NCI-H345 treated with DMSO at 0.1 percent for 48 hours (cell line): ENCODE data around the gene ITGB7.
"Not testable (repeated sequence)": the region's sequence is repeated elsewhere in the genome, so short reads cannot be mapped to it uniquely, and the experiment has no call there.

Experiments
- DNase-seq: peaks from one replicate; lab custom pipeline; 2025; ENCODE audit not compliant: unreplicated experiment; lab: John Stamatoyannopoulos, UW

Gene ITGB7

GRCh38 chr12:53180931-53181645 lies 26.0 kb downstream of the ITGB7 start:
- DNase-seq: peak; percentile 57

GRCh38 chr12:53180220-53180930 lies 26.7 kb downstream of the ITGB7 start, which contains the start of the genes CSAD and ZNF740:
Gene CSAD, minus strand, starts transcription at chr12:53180925. Its CDS starts 7,455 bp downstream, at chr12:53173470.
Gene ZNF740, plus strand, starts transcription at chr12:53180722. Its CDS starts 1,262 bp downstream, at chr12:53181984.
- peak; percentile 91 for DNase-seq

- no peak for DNase-seq
These were observed 27.3 kb downstream of the ITGB7 start for GRCh38 chr12:53179687-53180219.

DNA sequence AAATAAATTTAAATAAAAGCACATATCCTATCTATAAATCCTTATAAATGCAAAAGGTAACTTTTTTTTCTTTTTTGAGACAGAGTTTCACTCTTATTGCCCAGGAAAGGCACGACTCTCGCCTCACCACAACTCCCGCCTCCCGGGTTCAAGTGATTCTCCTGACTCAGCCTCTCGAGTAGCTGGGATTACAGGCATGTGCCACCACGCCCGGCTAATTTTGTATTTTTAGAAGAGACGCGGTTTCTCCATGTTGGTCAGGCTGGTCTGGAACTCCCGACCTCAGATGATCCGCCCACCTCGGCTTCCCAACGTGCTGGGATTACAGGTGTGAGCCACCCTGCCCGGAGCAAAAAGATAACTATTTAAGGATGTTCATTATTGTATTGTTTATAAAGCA lies 28.2 kb downstream of the ITGB7 start:
- not testable (repeated sequence) for DNase-seq

- DNase-seq: not testable (repeated sequence)
These were observed 29.6 kb downstream of the ITGB7 start for GRCh38 chr12:53177447-53177846.

DNA sequence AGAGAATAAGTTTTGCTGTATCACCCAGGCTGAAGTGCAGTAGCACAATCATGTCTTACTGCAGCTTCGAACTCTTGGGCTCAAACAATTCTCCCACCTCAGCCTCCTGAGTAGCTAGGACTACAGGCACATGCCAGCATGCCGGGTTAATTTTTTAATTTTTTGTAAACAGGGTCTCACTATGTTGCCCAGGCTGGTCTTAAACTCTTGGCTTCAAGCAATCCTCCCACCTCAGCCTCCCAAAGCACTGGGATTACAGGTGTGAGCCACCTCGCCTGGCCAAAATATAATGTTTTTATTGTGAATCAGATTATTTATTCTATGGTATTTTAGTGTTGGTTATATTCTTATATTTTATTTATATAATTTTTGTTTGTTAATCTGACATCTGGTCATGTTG lies 30.3 kb downstream of the ITGB7 start:
- DNase-seq: no peak

DNA sequence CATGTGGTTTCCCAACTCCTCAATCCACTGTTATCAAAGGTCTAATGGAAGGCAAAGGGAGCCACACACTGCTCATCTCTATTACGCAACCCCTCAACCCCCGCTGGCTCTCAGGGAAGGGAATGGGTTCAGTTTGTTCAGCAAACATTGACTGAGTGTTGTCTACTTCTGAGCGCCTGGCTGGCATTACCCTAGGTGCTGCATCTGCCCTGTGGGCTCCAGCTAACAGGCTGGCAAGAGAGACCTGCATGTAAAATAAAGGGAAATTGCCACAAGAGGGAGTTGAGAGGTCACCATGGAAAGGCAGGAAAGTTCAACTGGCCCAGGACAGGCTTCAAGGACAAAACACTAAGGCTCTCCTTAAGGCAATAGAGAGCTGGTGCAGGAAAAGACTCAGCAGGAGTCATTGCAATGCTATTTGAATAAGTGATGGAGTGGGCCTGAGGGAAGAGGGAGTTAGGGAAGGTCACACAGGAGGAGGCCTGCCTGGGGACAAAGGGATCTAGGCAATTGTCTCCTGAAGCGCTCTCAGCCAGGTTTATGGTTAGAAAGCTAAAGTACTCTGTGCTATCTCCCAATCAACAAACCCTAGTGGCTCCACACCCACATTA lies 32.1 kb downstream of the ITGB7 start:
- DNase-seq: peak; percentile 95

DNA sequence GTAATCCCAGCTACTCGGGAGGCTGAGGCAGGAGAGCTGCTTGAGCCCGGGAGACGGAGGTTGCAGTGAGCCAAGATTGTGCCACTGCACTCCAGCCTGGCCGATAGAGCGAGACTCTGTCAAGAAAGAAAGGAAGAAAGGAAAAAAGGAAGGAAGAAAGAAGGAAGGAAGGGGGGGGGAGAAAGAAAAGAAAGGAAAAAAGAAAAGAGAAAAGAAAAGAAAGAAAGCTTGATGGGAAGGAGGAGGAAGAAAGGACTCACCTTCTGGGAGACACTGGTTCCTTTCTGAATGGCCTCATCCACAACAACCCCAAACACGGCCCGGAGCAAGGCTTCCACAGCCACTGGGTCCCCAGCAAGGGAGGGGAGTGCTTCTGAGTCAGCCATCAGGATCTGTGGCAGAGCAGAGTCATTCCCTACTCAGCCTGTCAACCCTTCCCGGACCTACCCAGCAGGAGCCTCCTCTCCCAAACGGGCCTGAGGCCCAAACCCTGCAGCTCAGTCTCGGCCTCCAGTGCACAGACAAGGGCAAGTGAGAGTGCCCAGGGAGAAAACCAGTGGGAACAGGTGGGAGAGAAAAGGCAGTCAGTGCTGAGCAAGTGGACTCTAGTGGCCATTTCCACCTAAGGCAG lies 33.9 kb downstream of the ITGB7 start:
- no peak for DNase-seq

DNA sequence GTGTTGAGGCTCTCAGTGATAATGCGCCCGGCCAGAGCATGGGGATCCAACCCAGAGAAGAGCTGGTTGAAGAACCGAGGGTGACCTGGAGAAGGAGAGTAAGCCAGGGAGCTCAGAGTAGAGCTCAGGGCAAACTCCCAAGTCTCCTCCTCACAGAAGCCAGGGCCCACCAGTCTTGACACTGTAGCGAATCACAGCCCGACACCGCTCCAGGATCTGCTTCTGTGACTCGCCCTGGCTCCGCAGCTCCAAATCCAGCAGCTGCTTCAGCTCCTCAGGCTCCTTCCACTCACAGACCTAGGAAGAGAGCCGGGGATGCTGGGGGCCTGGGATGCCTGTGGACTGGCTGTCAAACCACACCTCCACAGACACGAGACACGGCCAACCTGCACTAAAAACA lies 34.7 kb downstream of the ITGB7 start:
- no peak for DNase-seq

DNA sequence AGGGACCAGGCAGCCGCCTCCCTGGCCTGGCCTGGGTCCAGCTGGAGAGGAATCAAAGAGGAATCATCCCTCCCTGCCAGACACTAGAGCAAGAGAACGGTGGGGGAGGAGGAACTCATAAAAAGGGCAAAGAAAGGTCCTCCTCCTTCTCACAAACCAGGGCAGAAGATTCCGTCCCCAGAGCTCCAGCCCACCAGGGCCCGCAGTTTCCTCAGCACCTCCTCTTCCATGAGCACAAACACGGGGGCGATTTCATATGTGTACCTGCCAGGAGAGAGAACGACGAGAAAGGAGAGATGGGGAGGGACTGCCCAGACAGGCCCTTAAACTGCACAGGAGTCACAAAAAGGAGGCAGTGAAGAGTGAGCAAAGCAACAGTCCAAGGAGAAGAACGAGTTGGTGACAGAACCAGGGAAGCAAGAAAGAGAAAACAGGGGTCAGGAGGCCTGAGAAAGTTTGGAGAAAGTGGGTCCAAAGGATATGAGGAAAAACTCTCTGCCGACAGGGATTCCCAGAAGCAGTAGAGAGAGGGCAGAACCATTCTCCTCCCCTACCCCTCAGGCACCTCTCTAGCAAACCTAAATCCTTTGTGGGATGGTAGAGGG lies 35.2 kb downstream of the ITGB7 start:
- DNase-seq: no peak

- no peak for DNase-seq
These were observed 36.0 kb downstream of the ITGB7 start for GRCh38 chr12:53170876-53171724.

DNA sequence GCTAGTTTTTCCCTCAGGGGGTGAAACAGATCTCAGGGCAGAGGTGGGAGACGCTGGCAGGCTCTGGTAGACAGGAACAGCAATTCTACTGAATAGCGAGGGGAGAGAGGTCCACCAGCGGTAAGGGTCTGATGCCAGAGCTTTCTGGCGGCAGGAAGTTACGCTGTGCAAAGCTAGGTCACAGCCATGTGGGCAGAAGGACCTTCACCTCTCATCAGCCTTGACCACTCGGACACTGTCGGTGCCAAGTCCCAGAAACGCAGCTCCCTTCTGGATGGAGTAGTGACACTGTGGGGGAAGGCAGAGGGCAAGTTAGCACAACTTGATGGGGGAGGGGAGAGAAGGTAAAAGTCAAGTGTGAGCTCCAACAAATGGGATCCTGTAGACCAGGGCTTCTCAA lies 36.8 kb downstream of the ITGB7 start:
- no peak for DNase-seq

GRCh38 chr12:53169644-53170043 lies 37.4 kb downstream of the ITGB7 start:
- DNase-seq: no peak

- no peak for DNase-seq
These were observed 40.2 kb downstream of the ITGB7 start for GRCh38 chr12:53166837-53167236.

- DNase-seq: not testable (repeated sequence)
These were observed 44.0 kb downstream of the ITGB7 start for GRCh38 chr12:53163008-53163407.

DNA sequence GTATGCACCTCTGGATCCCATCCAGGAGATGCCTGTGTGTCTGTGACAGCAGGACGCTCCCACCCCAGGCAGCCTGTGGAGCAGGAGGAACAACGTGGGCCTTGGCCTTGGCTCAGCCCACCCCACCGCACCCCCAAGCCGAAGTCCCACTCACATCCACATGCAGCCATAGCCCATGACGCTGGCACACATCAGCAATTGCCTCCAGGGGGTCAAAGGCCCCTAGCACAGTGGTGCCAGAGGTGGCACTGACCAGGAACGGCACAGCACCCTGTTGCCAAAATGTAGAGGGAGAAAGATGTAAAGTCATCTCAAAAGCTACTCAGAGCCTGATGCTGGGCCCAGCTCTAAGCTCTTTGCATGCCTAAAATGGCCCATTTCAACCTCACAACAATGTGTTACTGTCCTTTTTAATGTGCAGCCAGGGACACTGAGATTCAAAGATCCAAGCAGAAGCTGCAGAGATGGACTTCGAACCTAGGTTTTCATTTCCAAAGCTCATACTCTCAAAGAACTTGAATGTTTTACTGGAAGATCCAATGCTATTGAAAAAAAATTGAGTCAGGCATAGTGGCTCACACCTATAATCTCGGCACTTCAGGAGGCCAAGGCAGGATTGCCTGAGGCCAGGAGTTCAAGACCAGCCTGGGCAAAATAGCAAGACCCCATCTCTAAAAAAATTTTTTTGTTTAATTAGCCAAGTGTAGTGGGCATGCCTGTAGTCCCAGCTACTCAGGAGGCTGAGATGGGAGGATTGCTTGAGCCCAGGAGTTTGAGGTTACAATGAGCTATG lies 45.7 kb downstream of the ITGB7 start:
- DNase-seq: no peak

- DNase-seq: no peak
These were observed 46.4 kb downstream of the ITGB7 start for GRCh38 chr12:53160673-53161072.

GRCh38 chr12:53160000-53160399 lies 47.1 kb downstream of the ITGB7 start:
- DNase-seq: no peak

DNA sequence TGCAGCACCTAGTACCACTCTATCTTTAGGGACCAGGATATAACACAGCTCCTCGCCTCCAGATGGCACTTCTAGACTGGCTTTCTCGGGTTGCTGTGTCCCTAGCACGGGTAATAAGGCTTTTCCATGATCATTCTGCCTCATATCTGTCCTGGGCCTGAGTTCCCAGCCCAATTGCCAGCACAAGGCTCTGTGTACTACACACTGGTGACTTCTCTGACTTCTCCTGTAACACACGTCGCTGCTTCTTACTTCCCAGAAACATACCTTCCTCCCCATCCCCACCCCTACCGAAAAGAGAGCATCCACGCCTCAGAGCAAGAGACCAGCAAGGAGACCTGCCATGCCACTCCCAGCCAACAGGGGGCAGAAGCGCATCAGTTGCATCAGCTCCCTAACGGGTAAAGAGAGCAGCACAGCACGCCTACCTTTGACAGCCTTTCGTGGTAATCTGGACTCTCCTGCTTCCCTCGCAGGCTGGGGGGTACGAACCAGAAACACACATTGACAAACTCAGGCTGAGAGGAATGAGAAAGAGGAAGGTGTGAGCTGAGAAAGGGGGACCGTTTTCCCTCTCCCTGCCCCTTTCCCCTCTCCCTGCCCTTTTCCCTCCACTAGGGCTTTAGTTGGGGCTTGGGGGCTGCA lies 47.7 kb downstream of the ITGB7 start:
- peak; percentile 73 for DNase-seq
